A549 (cell line): Measurements from ENCODE around the gene PIEZO2. TPM values are rescaled to one million over a fixed set of nuclear protein-coding genes. Genes with fewer than 3 reads are reported as not detected.

Source experiments
- ATAC-seq, 2 experiments: fragments of 200-7000 bp in 1 of 2; fragments of >200 bp in 1 of 2; cut with Nextera tagmentation in 1 of 2; cut with Tn5 transposase in 1 of 2; 3 replicates each; pipeline versions ENCODE4 v1.8.0 to v1.9.1; 2018 to 2020; ENCODE audit warnings: mild to moderate bottlenecking in 1 of 2, moderate library complexity in 1 of 2
- CTCF ChIA-PET: fragments of 300-600 bp; sonication (Branson Sonifier 250); formaldehyde crosslinking; extraction: SDS; loops from one replicate; lab custom pipeline; 2021; ENCODE audit warnings: antibody characterized with exemption, inconsistent platforms; lab: Yijun Ruan, JAX
- POLR2A ChIA-PET: fragments of 350-600 bp; formaldehyde crosslinking; extraction: SDS; loops from one replicate; lab custom pipeline; 2021; ENCODE audit warnings: antibody characterized with exemption, inconsistent platforms; lab: Yijun Ruan, JAX
- DNase-seq, 2 experiments: peaks; one replicate each; pipeline versions ENCODE4 v3.0.0 to v3.0.0-alpha.2; 2011 to 2016; ENCODE audit warnings: low read depth in 1 of 2, low spot score in 1 of 2
- FAIRE-seq: peaks from 2 replicates; lab custom pipeline; 2011; peaks lifted over from hg19 to GRCh38; lab: Jason Lieb, UNC
- H3K27ac ChIP-seq, 2 experiments: fragments of >200 bp; sonication (Bioruptor Twin); formaldehyde crosslinking; 3 replicates each; pipeline ENCODE4 v1.5.1; 2016 to 2017
- H3K4me1 ChIP-seq: fragments of >200 bp; sonication (Bioruptor Twin); formaldehyde crosslinking; 3 replicates; pipeline ENCODE4 v1.6.1; 2016
- H3K4me2 ChIP-seq: fragments of >200 bp; sonication (Bioruptor Twin); formaldehyde crosslinking; 3 replicates; pipeline ENCODE4 v1.6.1; 2016
- H3K4me3 ChIP-seq: fragments of >200 bp; sonication (Bioruptor Twin); formaldehyde crosslinking; 3 replicates; pipeline ENCODE4 v1.5.1; 2016
- H3K9me3 ChIP-seq: fragments of >200 bp; sonication (Bioruptor Twin); formaldehyde crosslinking; 3 replicates; pipeline ENCODE4 v1.6.1; 2016
- EHF ChIP-seq: fragments of 250-450 bp; sonication (Bioruptor Pico); IDR thresholded peaks from 2 replicates; pipeline ENCODE4 v1.5.0; 2020; ENCODE audit warnings: mild to moderate bottlenecking
- EHMT2 ChIP-seq: fragments of 200-600 bp; sonication (generic); IDR thresholded peaks from 2 replicates; pipeline ENCODE4 v1.6.1; 2016; ENCODE audit warnings: antibody characterized with exemption, low read depth, mild to moderate bottlenecking, moderate library complexity
- ESRRA ChIP-seq: fragments of 150-350 bp; IDR thresholded peaks from 2 replicates; pipeline ENCODE4 v1.6.1; 2014; ENCODE audit warnings: mild to moderate bottlenecking, low read length, borderline replicate concordance
- FOSB ChIP-seq: fragments of 250-450 bp; sonication (Bioruptor Pico); IDR thresholded peaks from 2 replicates; pipeline ENCODE4 v1.5.0; 2020; ENCODE audit warnings: mild to moderate bottlenecking, moderate library complexity
- HDAC2 ChIP-seq: fragments of 200-600 bp; sonication (generic); IDR thresholded peaks from 2 replicates; pipeline ENCODE4 v1.6.1; 2016
- HEYL ChIP-seq: fragments of 250-450 bp; sonication (Bioruptor Pico); IDR thresholded peaks from 2 replicates; pipeline ENCODE4 v1.8.0; 2021; ENCODE audit warnings: mild to moderate bottlenecking, moderate library complexity
- HOXB5 ChIP-seq: fragments of 250-450 bp; sonication (Bioruptor Pico); IDR thresholded peaks from 2 replicates; pipeline ENCODE4 v1.5.0; 2020; ENCODE audit warnings: mild to moderate bottlenecking, moderate library complexity
- JUN ChIP-seq, 2 experiments: fragments of >200 bp; sonication (Bioruptor Twin); formaldehyde crosslinking; IDR thresholded peaks; 2 replicates in 1 of 2; 3 replicates in 1 of 2; pipeline ENCODE4 v1.6.1; 2016 to 2017
- JUNB ChIP-seq: fragments of >200 bp; sonication (Bioruptor Twin); formaldehyde crosslinking; IDR thresholded peaks from 2 replicates; pipeline ENCODE4 v1.6.1; 2016
- KDM1A ChIP-seq: fragments of 200-600 bp; sonication (generic); IDR thresholded peaks from 2 replicates; pipeline ENCODE4 v1.6.1; 2016; ENCODE audit warnings: low read depth, mild to moderate bottlenecking
- KDM5A ChIP-seq: fragments of 200-600 bp; sonication (generic); IDR thresholded peaks from 2 replicates; pipeline ENCODE4 v1.6.1; 2016; ENCODE audit warnings: antibody characterized with exemption, mild to moderate bottlenecking
- MAFK ChIP-seq: fragments of 450-650 bp; IDR thresholded peaks from 2 replicates; pipeline ENCODE4 v1.6.1; 2014; ENCODE audit not compliant: partially characterized antibody
- MAZ ChIP-seq: fragments of 150-350 bp; IDR thresholded peaks from 2 replicates; pipeline ENCODE4 v1.6.1; 2014; ENCODE audit warnings: antibody characterized with exemption, low read depth, low read length, borderline replicate concordance
- NFE2L2 ChIP-seq: fragments of 150-350 bp; conservative IDR thresholded peaks from 2 replicates; pipeline ENCODE4 v1.6.1; 2014; ENCODE audit warnings: low read length
- NR3C1 ChIP-seq: fragments of >200 bp; sonication (Bioruptor Twin); formaldehyde crosslinking; IDR thresholded peaks from 3 replicates; pipeline ENCODE4 v1.6.1; 2017
- PHF8 ChIP-seq: fragments of 200-600 bp; sonication (generic); IDR thresholded peaks from 2 replicates; pipeline ENCODE4 v1.6.1; 2016; ENCODE audit warnings: low read depth, mild to moderate bottlenecking, antibody characterized with exemption, moderate library complexity, borderline replicate concordance
- RARB ChIP-seq: fragments of 250-450 bp; sonication (Bioruptor Pico); IDR thresholded peaks from 2 replicates; pipeline ENCODE4 v1.8.0; 2021; ENCODE audit warnings: mild to moderate bottlenecking, moderate library complexity
- RNF2 ChIP-seq: fragments of 200-600 bp; sonication (generic); IDR thresholded peaks from 2 replicates; pipeline ENCODE4 v1.6.1; 2016; ENCODE audit warnings: low read depth, mild to moderate bottlenecking, antibody characterized with exemption, moderate library complexity, borderline replicate concordance
- SMC3 ChIP-seq: fragments of >200 bp; sonication (Bioruptor Twin); formaldehyde crosslinking; IDR thresholded peaks from 3 replicates; pipeline ENCODE4 v1.6.1; 2018; ENCODE audit warnings: inconsistent platforms
- SREBF2 ChIP-seq: fragments of 450-650 bp; IDR thresholded peaks from 2 replicates; pipeline ENCODE4 v1.6.1; 2014; ENCODE audit warnings: mild to moderate bottlenecking, moderate library complexity
- TFCP2L1 ChIP-seq: fragments of 250-450 bp; sonication (Bioruptor Pico); IDR thresholded peaks from 2 replicates; pipeline ENCODE4 v1.5.0; 2021; ENCODE audit warnings: mild to moderate bottlenecking
- ZFP36 ChIP-seq: fragments of 450-650 bp; IDR thresholded peaks from 2 replicates; pipeline ENCODE4 v1.6.1; 2014; ENCODE audit warnings: borderline replicate concordance; ENCODE audit not compliant: partially characterized antibody
- ZSCAN20 ChIP-seq: fragments of 250-450 bp; sonication (Bioruptor Pico); IDR thresholded peaks from 2 replicates; pipeline ENCODE4 v1.8.0; 2022; ENCODE audit warnings: mild to moderate bottlenecking, moderate library complexity
- WGBS: methylation state at CpG from one replicate; pipeline ENCODE4 v1.1.6; 2017; ENCODE audit errors: missing lambda C conversion rate; 5-methylcytosine and 5-hydroxymethylcytosine counted together
- polyA plus RNA-seq, 4 experiments: library from polyadenylated mRNA; depleted of rRNA in 3 of 4; stranded (reverse); fragments of >200 nt; fragmentation: RNase III in 1 of 4; extraction: RNeasy Plus Mini Kit Qiagen cat#74134 plus additional on column Dnase treatment in 1 of 4; gene quantifications; 2 replicates in 3 of 4; 3 replicates in 1 of 4; pipeline ENCODE4 v1.2.3, GENCODE V29; 2011 to 2017
- TF ChIP-seq, protein P1 (sequence below): fragments of >200 bp; sonication (Bioruptor Twin); formaldehyde crosslinking; IDR thresholded peaks from 2 replicates; pipeline ENCODE4 v1.6.1; 2016
- TF ChIP-seq, protein P2 (sequence below): fragments of >200 bp; sonication (Bioruptor Twin); formaldehyde crosslinking; IDR thresholded peaks from 3 replicates; pipeline ENCODE4 v1.6.1; 2016
- TF ChIP-seq, protein P3 (sequence below): fragments of 150-350 bp; IDR thresholded peaks from 2 replicates; pipeline ENCODE4 v1.6.1; 2014; ENCODE audit warnings: low read depth, mild to moderate bottlenecking, low read length
- TF ChIP-seq, protein P4 (sequence below): fragments of 200-600 bp; sonication (generic); IDR thresholded peaks from 2 replicates; pipeline ENCODE4 v1.6.1; 2016; ENCODE audit warnings: antibody characterized with exemption, mild to moderate bottlenecking, moderate library complexity
- TF ChIP-seq, protein P5 (sequence below): fragments of 250-450 bp; sonication (Bioruptor Pico); IDR thresholded peaks from 2 replicates; pipeline ENCODE4 v1.5.0; 2020; ENCODE audit warnings: low read depth, mild to moderate bottlenecking, moderate library complexity
- TF ChIP-seq, protein P6 (sequence below): IDR thresholded peaks from 2 replicates; pipeline ENCODE4 v1.6.1; 2012

The PIEZO2 gene
- polyA plus RNA-seq, 2 of the 4 experiments (the other 2 are of a cell fraction): 0.80 to 1.6 TPM

DNA sequence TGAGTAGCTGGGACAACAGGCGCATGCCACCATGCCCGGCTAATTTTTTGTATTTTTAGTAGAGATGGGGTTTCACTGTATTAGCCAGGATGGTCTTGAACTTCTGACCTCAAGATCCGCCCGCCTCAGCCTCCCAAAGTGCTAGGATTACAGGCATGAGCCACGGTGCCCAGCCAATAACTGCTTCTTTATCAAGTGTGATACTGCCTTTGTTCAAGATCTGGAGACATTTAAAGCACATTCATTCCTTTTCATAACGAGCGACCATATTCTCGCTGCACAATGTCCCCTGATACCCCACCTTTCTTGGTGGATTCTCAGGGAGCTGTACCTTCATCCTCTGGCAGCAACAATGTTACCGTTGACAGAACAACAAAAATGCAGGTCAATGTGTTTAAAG is 75.4 kb downstream of the PIEZO2 start (continued):
- TF ChIP-seq, protein P1, sequence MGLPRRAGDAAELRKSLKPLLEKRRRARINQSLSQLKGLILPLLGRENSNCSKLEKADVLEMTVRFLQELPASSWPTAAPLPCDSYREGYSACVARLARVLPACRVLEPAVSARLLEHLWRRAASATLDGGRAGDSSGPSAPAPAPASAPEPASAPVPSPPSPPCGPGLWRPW: no peak
- TF ChIP-seq NR3C1 (no peak), ZFP36 (no peak)
- TF ChIP-seq, all 56 proteins: peak for 0

DNA sequence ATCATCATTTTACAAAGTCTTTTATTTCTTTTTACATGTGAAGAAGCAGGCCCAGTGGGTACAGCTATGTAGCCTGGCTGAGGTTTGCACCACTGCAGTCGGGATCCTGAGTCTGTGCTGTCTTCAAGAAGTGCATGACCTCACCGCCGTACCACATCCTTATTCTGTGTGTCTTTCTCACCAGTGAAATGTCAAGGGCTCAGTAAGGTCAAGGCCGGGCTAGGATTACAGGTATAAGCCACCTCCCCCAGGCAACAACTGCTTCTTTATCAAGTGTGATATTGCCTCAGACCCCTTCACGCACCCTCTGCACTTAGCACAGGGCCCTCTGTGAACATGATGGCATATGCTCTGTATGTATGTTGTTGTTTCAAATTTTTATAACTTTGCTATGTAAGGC is 76.7 kb downstream of the PIEZO2 start:
- ChIA-PET CTCF (interaction anchor here (1.2 kb wide), 1 partner anchor 221 kb away, joined by 3 read pairs; no protein-coding TSS in a partner anchor), POLR2A (no interaction called here)
- H3K27ac ChIP-seq: no peak overlapping the region
- H3K4me3 ChIP-seq: no peak overlapping the region
- 55% methylated on average over 5 of the region's 5 CpGs for WGBS
- no peak for ATAC-seq
- TF ChIP-seq SREBF2 (no peak), JUNB (no peak), TFCP2L1 (CRISPR knock-in tag) (no peak), HDAC2 (no peak), MAFK (no peak), KDM5A (no peak), PHF8 (no peak), JUN (IDR thresholded peaks at IDR 0.05) (no peak), ESRRA (no peak), HOXB5 (CRISPR knock-in tag) (no peak), ZSCAN20 (no peak), KDM1A (no peak)
- TF ChIP-seq, protein P2, sequence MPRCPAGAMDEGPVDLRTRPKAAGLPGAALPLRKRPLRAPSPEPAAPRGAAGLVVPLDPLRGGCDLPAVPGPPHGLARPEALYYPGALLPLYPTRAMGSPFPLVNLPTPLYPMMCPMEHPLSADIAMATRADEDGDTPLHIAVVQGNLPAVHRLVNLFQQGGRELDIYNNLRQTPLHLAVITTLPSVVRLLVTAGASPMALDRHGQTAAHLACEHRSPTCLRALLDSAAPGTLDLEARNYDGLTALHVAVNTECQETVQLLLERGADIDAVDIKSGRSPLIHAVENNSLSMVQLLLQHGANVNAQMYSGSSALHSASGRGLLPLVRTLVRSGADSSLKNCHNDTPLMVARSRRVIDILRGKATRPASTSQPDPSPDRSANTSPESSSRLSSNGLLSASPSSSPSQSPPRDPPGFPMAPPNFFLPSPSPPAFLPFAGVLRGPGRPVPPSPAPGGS: no peak
- TF ChIP-seq, protein P3, sequence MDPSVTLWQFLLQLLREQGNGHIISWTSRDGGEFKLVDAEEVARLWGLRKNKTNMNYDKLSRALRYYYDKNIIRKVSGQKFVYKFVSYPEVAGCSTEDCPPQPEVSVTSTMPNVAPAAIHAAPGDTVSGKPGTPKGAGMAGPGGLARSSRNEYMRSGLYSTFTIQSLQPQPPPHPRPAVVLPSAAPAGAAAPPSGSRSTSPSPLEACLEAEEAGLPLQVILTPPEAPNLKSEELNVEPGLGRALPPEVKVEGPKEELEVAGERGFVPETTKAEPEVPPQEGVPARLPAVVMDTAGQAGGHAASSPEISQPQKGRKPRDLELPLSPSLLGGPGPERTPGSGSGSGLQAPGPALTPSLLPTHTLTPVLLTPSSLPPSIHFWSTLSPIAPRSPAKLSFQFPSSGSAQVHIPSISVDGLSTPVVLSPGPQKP: no peak
- TF ChIP-seq, protein P4, sequence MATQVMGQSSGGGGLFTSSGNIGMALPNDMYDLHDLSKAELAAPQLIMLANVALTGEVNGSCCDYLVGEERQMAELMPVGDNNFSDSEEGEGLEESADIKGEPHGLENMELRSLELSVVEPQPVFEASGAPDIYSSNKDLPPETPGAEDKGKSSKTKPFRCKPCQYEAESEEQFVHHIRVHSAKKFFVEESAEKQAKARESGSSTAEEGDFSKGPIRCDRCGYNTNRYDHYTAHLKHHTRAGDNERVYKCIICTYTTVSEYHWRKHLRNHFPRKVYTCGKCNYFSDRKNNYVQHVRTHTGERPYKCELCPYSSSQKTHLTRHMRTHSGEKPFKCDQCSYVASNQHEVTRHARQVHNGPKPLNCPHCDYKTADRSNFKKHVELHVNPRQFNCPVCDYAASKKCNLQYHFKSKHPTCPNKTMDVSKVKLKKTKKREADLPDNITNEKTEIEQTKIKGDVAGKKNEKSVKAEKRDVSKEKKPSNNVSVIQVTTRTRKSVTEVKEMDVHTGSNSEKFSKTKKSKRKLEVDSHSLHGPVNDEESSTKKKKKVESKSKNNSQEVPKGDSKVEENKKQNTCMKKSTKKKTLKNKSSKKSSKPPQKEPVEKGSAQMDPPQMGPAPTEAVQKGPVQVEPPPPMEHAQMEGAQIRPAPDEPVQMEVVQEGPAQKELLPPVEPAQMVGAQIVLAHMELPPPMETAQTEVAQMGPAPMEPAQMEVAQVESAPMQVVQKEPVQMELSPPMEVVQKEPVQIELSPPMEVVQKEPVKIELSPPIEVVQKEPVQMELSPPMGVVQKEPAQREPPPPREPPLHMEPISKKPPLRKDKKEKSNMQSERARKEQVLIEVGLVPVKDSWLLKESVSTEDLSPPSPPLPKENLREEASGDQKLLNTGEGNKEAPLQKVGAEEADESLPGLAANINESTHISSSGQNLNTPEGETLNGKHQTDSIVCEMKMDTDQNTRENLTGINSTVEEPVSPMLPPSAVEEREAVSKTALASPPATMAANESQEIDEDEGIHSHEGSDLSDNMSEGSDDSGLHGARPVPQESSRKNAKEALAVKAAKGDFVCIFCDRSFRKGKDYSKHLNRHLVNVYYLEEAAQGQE: no peak
- no peak overlapping the region for H3K4me2 ChIP-seq
- no peak for DNase-seq
- FAIRE-seq: no peak
- no peaks in the 10 kb centered on the region for H3K4me1 ChIP-seq
- H3K9me3 ChIP-seq: no peaks in the 10 kb centered on the region

DNA sequence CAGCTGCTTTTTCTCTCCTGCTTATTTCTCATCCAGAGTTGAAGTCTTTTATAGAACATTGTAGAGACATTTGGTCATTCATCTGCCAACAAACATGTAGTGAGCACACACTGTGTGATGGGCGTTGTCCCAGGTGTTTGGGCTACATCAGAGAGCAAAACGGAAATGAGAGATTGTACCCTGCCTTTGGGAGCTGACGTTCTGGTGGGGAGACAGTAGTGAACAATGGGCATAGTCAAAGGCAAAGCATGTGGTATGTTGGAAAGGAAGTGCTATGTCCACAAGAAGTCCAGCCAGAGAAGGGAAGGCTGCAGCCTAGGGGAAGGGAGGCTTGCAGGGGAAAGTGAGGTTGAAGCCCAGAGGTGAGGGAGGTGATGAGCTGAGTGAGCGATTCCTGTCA is 78.1 kb downstream of the PIEZO2 start:
- CTCF ChIA-PET: interaction anchor here (0.5 kb wide), 1 partner anchor 866 kb away, joined by 3 read pairs; no protein-coding TSS in a partner anchor
- DNase-seq (no peak), ATAC-seq (no peak), FAIRE-seq (no peak)
- Histone ChIP-seq H3K9me3 (no peaks in the 10 kb centered on the region), H3K27ac (no peak overlapping the region), H3K4me2 (no peak overlapping the region), H3K4me3 (no peak overlapping the region), H3K4me1 (no peaks in the 10 kb centered on the region)
- POLR2A ChIA-PET: no interaction called here
- 66% methylated on average over 4 of the region's 4 CpGs for whole genome bisulfite sequencing
- TF ChIP-seq RARB (CRISPR knock-in tag): no peak
- TF ChIP-seq, protein P5, sequence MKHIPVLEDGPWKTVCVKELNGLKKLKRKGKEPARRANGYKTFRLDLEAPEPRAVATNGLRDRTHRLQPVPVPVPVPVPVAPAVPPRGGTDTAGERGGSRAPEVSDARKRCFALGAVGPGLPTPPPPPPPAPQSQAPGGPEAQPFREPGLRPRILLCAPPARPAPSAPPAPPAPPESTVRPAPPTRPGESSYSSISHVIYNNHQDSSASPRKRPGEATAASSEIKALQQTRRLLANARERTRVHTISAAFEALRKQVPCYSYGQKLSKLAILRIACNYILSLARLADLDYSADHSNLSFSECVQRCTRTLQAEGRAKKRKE (CRISPR knock-in tag): no peak
- TF ChIP-seq HEYL (CRISPR knock-in tag): no peak
- no peak for TF ChIP-seq NFE2L2
- TF ChIP-seq FOSB (CRISPR knock-in tag): no peak
- no peak for TF ChIP-seq HOXB5 (CRISPR knock-in tag)
- TF ChIP-seq MAFK: no peak
- TF ChIP-seq MAZ: no peak
- TF ChIP-seq RNF2: no peak
- no peak for TF ChIP-seq SREBF2
- no peak for TF ChIP-seq SMC3
- TF ChIP-seq, protein P6, sequence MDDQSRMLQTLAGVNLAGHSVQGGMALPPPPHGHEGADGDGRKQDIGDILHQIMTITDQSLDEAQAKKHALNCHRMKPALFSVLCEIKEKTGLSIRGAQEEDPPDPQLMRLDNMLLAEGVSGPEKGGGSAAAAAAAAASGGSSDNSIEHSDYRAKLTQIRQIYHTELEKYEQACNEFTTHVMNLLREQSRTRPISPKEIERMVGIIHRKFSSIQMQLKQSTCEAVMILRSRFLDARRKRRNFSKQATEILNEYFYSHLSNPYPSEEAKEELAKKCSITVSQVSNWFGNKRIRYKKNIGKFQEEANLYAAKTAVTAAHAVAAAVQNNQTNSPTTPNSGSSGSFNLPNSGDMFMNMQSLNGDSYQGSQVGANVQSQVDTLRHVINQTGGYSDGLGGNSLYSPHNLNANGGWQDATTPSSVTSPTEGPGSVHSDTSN: no peak
- no peak for TF ChIP-seq EHF (CRISPR knock-in tag)
- TF ChIP-seq JUN (IDR thresholded peaks at IDR 0.05): no peak
- TF ChIP-seq EHMT2: no peak
